Measurements from ENCODE around the gene ZFYVE27.

DNA sequence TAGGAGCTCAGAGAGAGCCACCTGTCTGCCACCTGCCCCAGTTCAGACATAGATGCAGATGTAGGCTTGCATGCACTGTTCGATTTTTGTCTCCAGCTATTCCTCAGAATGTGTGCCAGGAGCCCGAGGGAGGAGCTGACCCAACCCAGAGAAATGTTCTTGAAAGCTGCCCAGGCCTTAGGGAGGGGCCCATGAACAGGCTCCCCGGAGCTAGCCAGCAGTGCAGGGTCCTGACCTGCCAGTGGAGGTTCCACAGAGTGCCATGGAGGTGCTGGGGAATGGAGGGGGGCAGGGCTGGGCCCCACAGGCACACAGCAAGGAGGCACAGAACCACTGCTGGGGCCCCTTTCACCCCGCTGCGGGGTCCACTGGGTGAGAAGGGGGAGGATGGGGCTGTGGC is 64.5 kb downstream of the ZFYVE27 start:
- TF ChIP-seq, protein P1, sequence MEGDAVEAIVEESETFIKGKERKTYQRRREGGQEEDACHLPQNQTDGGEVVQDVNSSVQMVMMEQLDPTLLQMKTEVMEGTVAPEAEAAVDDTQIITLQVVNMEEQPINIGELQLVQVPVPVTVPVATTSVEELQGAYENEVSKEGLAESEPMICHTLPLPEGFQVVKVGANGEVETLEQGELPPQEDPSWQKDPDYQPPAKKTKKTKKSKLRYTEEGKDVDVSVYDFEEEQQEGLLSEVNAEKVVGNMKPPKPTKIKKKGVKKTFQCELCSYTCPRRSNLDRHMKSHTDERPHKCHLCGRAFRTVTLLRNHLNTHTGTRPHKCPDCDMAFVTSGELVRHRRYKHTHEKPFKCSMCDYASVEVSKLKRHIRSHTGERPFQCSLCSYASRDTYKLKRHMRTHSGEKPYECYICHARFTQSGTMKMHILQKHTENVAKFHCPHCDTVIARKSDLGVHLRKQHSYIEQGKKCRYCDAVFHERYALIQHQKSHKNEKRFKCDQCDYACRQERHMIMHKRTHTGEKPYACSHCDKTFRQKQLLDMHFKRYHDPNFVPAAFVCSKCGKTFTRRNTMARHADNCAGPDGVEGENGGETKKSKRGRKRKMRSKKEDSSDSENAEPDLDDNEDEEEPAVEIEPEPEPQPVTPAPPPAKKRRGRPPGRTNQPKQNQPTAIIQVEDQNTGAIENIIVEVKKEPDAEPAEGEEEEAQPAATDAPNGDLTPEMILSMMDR (IDR thresholded peaks at IDR 0.05) = no peak
- TF ChIP-seq POLR2A (IDR thresholded peaks at IDR 0.05) = no peak
- no peak for TF ChIP-seq POLR2AphosphoS5 (IDR thresholded peaks at IDR 0.05)

All from stomach (tissue), 4 donors.